Mucosa of gallbladder (tissue), 1 donor: ENCODE results near the gene TMPRSS9. TPM values are rescaled to one million over a fixed set of nuclear protein-coding genes. Genes with fewer than 3 reads are reported as not detected.

ENCODE experiments used
- DNase-seq: peaks from one replicate; pipeline ENCODE4 v3.0.0-alpha.2; 2020; ENCODE audit warnings: low spot score
- total RNA-seq: library from RNA; stranded (reverse); gene quantifications from one replicate; pipeline ENCODE4 v1.2.1, GENCODE V29; 2021
- donor health status: DM: no; HTN: no; CAD: no.

TMPRSS9 gene
- total RNA-seq, 1 donor from 2014 or later = not detected

GRCh38 chr19:2420490-2420889, 60.4 kb downstream of the TMPRSS9 start:
- no peak for DNase-seq

- DNase-seq = no peak
These were observed 61.7 kb downstream of the TMPRSS9 start for GRCh38 chr19:2421581-2422306.

GRCh38 chr19:2423071-2423914, 63.2 kb downstream of the TMPRSS9 start:
- DNase-seq = no peak

GRCh38 chr19:2423915-2424685, 64.0 kb downstream of the TMPRSS9 start:
- no peak for DNase-seq

- DNase-seq = peak; percentile 32
These were observed 64.9 kb downstream of the TMPRSS9 start for GRCh38 chr19:2424686-2425621.

GRCh38 chr19:2425622-2426581, 65.8 kb downstream of the TMPRSS9 start:
- DNase-seq = no peak

- DNase-seq = no peak
These were observed 66.8 kb downstream of the TMPRSS9 start for GRCh38 chr19:2426611-2427428.

GRCh38 chr19:2427429-2428320, 67.6 kb downstream of the TMPRSS9 start, which contains the start of gene TIMM13:
TSS of gene TIMM13 (minus strand) at chr19:2427586. CDS start at chr19:2427533, 53 bp downstream.
- DNase-seq = peak; percentile 97

GRCh38 chr19:2428321-2428690, 68.2 kb downstream of the TMPRSS9 start:
- DNase-seq = no peak

- DNase-seq = no peak
These were observed 69.0 kb downstream of the TMPRSS9 start for GRCh38 chr19:2428756-2429711.

- DNase-seq = no peak
These were observed 70.0 kb downstream of the TMPRSS9 start for GRCh38 chr19:2429917-2430535.

- DNase-seq = no peak
These were observed 71.4 kb downstream of the TMPRSS9 start for GRCh38 chr19:2431318-2432055.

- DNase-seq = no peak
These were observed 72.2 kb downstream of the TMPRSS9 start for GRCh38 chr19:2432131-2432848.

- no peak for DNase-seq
These were observed 73.8 kb downstream of the TMPRSS9 start for GRCh38 chr19:2433854-2434253.

- no peak for DNase-seq
These were observed 74.2 kb downstream of the TMPRSS9 start for GRCh38 chr19:2434267-2434666.
